Suppressor macrophage (primary cell): ENCODE data around the gene WDR7.
A peak's percentile ranks its signal among the peaks of the same experiment; 100 is the strongest.

Source experiments
- DNase-seq, 4 experiments: peaks; one replicate each; pipeline ENCODE4 v3.0.0-alpha.2; 2020 to 2022

Gene WDR7

GRCh38 chr18:57084331-57085271, 433.4 kb downstream of the WDR7 start:
- peak; percentile 22 to 71 (median 45) for DNase-seq

DNA sequence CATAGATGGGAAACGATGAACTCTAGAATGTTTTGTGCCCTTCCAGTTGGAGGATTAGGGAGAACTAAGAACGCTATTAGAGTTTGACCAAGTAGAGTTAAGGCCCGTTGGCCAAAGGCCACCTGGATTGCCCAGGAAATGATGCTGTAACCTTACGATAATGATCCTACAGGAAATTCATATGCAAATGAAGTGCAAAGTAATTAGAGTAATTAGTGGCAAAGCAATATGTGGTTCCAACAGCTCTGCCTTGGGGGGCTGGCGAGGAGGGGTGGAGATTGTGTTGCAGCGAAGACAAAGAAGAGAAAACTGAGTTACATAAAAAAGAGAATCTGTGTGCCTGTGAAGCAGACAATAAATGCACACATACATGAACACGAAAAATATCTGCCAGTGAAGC, 434.2 kb downstream of the WDR7 start:
- DNase-seq: no peak

DNA sequence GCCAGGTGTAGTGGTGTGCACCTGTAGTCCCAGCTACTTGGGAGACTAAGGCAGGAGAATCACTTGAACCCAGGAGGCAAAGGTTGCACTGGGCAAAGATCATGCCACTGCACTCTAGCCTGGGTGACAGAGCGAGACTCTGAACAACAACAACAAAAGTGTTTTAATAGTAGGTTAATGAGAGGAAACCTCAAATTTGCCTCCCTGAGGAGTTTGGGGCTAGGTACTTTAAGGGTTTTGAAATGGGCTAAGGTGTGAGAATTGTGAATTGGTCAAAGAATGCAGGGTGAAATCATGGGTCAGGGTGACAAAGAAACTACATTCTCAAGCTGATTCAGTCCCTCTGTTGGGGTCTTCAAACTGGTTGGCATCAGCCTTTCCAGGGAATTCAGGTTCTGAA, 435.0 kb downstream of the WDR7 start:
- no peak for DNase-seq
